A204.1 (cell line): ENCODE measurements around the gene SRRD.
"Not testable (repeated sequence)": the region's sequence is repeated elsewhere in the genome, so short reads cannot be mapped to it uniquely, and the experiment has no call there.

Experiments used
- FAIRE-seq: peaks from 2 replicates; lab custom pipeline; 2012; peaks lifted over from hg19 to GRCh38; lab: Jason Lieb, UNC

SRRD gene

GRCh38 chr22:26483439-26484359, at the start of gene SRRD, which contains the start of gene HPS4:
SRRD (plus strand) TSS chr22:26483877; CDS start chr22:26483891, 14 bp downstream.
HPS4 (minus strand) TSS chr22:26483783; CDS start chr22:26481762, 2,021 bp downstream.
- no peak for FAIRE-seq

GRCh38 chr22:26435327-26436093, 48.2 kb upstream of the SRRD start:
- no peak for FAIRE-seq

GRCh38 chr22:26436903-26437515, 46.7 kb upstream of the SRRD start:
- FAIRE-seq: no peak

GRCh38 chr22:26437694-26438392, 45.8 kb upstream of the SRRD start:
- FAIRE-seq: no peak

GRCh38 chr22:26438776-26439175, 44.9 kb upstream of the SRRD start:
- FAIRE-seq: not testable (repeated sequence)

GRCh38 chr22:26439559-26439958, 44.1 kb upstream of the SRRD start:
- FAIRE-seq: no peak

GRCh38 chr22:26442086-26442756, 41.5 kb upstream of the SRRD start:
- no peak for FAIRE-seq

- FAIRE-seq: no peak
Observed at GRCh38 chr22:26443901-26444690, 39.6 kb upstream of the SRRD start.

- no peak for FAIRE-seq
Observed at GRCh38 chr22:26444777-26445176, 38.9 kb upstream of the SRRD start.

GRCh38 chr22:26445577-26446275, 38.0 kb upstream of the SRRD start:
- FAIRE-seq: no peak

- FAIRE-seq: no peak
Observed at GRCh38 chr22:26446808-26447515, 36.7 kb upstream of the SRRD start.

- no peak for FAIRE-seq
Observed at GRCh38 chr22:26447584-26448329, 35.9 kb upstream of the SRRD start.

- no peak for FAIRE-seq
Observed at GRCh38 chr22:26448334-26448733, 35.3 kb upstream of the SRRD start.

- no peak for FAIRE-seq
Observed at GRCh38 chr22:26448941-26449340, 34.7 kb upstream of the SRRD start.

GRCh38 chr22:26450453-26451185, 33.1 kb upstream of the SRRD start:
- FAIRE-seq: no peak

GRCh38 chr22:26452236-26453016, 31.3 kb upstream of the SRRD start:
- no peak for FAIRE-seq

GRCh38 chr22:26453216-26453615, 30.5 kb upstream of the SRRD start:
- FAIRE-seq: no peak
